Upper lobe of left lung (tissue), 6 donors: ENCODE results near the gene ARID1B. TPM values are rescaled to one million over a fixed set of nuclear protein-coding genes. Genes with fewer than 3 reads are reported as not detected.

Source experiments
- ATAC-seq, 2 donors: fragments of 200-7000 bp; cut with Tn5 transposase; one replicate each; pipeline ENCODE4 v1.9.1; 2022; ENCODE audit warnings: mild to moderate bottlenecking in 2 of 2, moderate library complexity in 2 of 2; ENCODE audit not compliant: low FRiP score in 2 of 2
- DNase-seq, 2 donors: peaks; one replicate each; pipeline ENCODE4 v3.0.0-alpha.2; 2019 to 2020
- H3K27ac ChIP-seq, 4 donors: fragments of 200-600 bp; sonication (generic); one replicate each; pipeline ENCODE4 v1.5.1; 2016 to 2019
- H3K27me3 ChIP-seq, 4 donors: fragments of 200-600 bp; sonication (generic); one replicate each; pipeline ENCODE4 v1.5.1; 2017 to 2019
- H3K36me3 ChIP-seq, 4 donors: fragments of 200-600 bp; sonication (generic); one replicate each; pipeline ENCODE4 v1.5.1; 2016 to 2019
- H3K4me1 ChIP-seq, 4 donors: fragments of 200-600 bp; sonication (generic); one replicate each; pipeline ENCODE4 v1.5.1; 2018 to 2019
- H3K4me3 ChIP-seq, 4 donors: fragments of 200-600 bp; sonication (generic); one replicate each; pipeline ENCODE4 v1.5.1; 2017 to 2019; ENCODE audit warnings: mild to moderate bottlenecking in 2 of 4, moderate library complexity in 1 of 4
- H3K9me3 ChIP-seq, 4 donors: fragments of 200-600 bp; sonication (generic); one replicate each; pipeline ENCODE4 v1.5.1; 2018 to 2019
- EP300 ChIP-seq, 4 donors: sonication (generic); formaldehyde crosslinking; IDR thresholded peaks; one replicate each; pipeline ENCODE4 v1.5.1; 2017; ENCODE audit warnings: antibody characterized with exemption in 4 of 4, control low read depth in 2 of 4
- POLR2A ChIP-seq, 4 donors: fragments of 450-650 bp; IDR thresholded peaks; one replicate each; pipeline ENCODE4 v1.5.1; 2016 to 2017; ENCODE audit warnings: antibody characterized with exemption in 4 of 4, mild to moderate bottlenecking in 2 of 4
- POLR2AphosphoS5 ChIP-seq, 2 donors: sonication (generic); formaldehyde crosslinking; IDR thresholded peaks; one replicate each; pipeline ENCODE4 v1.5.1; 2017; ENCODE audit warnings: antibody characterized with exemption in 2 of 2
- WGBS, 2 donors: methylation state at CpG; one replicate each; pipeline ENCODE4 v1.1.5; 2017 to 2018; 5-methylcytosine and 5-hydroxymethylcytosine counted together
- total RNA-seq, 6 donors: library from RNA; depleted of rRNA in 4 of 6; stranded (reverse); fragments of >200 nt in 4 of 6; gene quantifications; one replicate each; pipeline versions ENCODE4 v1.1.0 to v1.2.1, GENCODE V29; 2016 to 2021
- TF ChIP-seq, protein P1 (sequence below), 6 experiments: fragments of 450-650 bp in 4 of 6; fragments of 200-600 bp in 2 of 6; sonication (generic) in 2 of 6; IDR thresholded peaks; one replicate each; pipeline ENCODE4 v1.5.1; 2016 to 2019; ENCODE audit warnings: antibody characterized with exemption in 6 of 6
- donor health status: DM: no; HTN: no; CAD: no; lungs with moderate emphysema.
- donor health status: DM: no; HTN: yes; CAD: no; lungs with severe emphysema.

Gene ARID1B
- total RNA-seq, 6 donors from 2014 or later = 66.4 to 168 (median 109) TPM

DNA sequence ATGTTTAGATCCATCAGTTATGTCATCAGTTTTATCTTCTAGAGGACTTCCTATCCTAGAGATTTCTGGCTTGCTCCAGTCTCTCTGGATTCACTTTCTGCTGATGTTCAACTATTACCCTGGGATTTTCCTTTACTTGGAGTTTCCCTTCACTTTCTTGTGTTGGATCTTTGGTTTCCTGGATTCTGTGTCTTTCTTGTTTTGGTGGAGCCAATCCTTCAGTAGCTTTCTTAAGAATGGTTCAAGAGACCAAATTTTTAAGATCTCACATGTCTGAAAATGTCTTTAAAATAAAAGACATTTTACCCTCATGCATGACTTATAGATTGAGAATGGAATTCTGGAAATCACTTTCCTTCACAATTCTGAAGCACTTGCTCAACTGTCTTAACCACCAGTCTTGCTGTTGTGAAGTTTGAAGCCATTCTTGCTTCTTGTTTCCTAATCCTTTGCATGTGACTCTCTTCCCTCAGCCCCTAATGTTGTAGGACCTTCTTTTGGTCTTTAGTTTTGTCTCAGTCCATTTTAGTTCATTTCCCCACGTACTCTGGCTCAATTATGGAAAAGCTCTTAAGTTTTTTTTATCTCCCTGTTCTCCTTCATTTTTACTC is 87.9 kb downstream of the ARID1B start:
- Histone ChIP-seq H3K36me3 (no peaks in the 10 kb centered on the region), H3K27me3 (no peaks in the 10 kb centered on the region), H3K9me3 (no peaks in the 10 kb centered on the region), H3K4me3 (no peak overlapping the region), H3K27ac (no peak overlapping the region), H3K4me1 (peaks cover 17 to 36% (median 25%) of the 10 kb centered on the region in 4 donors)
- ATAC-seq = peak in 1 of 2 donors; percentile 40
- no peak for DNase-seq
- TF ChIP-seq, protein P1, sequence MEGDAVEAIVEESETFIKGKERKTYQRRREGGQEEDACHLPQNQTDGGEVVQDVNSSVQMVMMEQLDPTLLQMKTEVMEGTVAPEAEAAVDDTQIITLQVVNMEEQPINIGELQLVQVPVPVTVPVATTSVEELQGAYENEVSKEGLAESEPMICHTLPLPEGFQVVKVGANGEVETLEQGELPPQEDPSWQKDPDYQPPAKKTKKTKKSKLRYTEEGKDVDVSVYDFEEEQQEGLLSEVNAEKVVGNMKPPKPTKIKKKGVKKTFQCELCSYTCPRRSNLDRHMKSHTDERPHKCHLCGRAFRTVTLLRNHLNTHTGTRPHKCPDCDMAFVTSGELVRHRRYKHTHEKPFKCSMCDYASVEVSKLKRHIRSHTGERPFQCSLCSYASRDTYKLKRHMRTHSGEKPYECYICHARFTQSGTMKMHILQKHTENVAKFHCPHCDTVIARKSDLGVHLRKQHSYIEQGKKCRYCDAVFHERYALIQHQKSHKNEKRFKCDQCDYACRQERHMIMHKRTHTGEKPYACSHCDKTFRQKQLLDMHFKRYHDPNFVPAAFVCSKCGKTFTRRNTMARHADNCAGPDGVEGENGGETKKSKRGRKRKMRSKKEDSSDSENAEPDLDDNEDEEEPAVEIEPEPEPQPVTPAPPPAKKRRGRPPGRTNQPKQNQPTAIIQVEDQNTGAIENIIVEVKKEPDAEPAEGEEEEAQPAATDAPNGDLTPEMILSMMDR (IDR thresholded peaks at IDR 0.05) = no peak
- TF ChIP-seq POLR2AphosphoS5 (IDR thresholded peaks at IDR 0.05) (no peak), POLR2A (IDR thresholded peaks at IDR 0.05) (no peak), EP300 (IDR thresholded peaks at IDR 0.05) (no peak)
- 60 to 67% methylated on average over 1 of the region's 1 CpG for WGBS, 2 donors

DNA sequence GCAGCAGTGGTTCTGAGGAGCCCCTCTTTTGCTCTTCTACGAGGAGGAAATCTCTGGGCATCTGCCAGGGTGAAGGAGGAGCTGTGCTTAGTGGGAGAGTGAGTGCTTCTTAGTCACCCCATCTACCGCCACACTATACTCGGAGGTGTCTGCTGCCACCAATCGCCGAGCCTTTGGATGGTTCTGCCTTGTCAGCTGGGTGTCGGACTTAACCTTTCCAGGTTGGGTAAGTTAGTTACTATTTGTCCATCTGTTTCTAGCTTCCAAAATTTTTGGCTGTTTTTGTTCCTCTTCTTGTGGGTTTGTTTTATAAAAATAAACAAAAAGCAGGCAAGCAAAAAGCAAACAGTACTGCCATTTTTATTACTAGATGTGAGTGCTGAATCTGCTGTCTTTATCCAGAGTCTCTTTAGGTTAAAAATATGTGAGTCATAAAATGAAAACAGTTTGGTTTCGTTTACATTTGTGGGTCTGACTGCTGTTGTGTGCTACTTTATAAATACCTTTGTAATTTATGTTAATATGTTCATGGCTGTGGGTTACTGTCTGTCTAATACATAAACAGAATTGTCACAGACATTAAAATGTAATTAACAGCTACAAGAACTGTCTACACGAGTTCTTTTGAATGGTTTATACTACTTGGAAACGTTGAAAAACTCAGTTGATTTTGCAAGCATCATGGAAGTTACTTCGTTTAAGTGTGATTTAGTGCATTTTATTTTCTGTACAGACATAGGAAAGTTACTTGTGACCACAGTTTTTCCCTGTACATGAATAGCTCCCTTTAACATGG is 89.2 kb downstream of the ARID1B start:
- peak in 1 of 2 donors; percentile 58 for ATAC-seq
- H3K9me3 ChIP-seq = no peaks in the 10 kb centered on the region
- DNase-seq = peak in 1 of 2 donors; percentile 40
- peaks cover 23 to 39% (median 31%) of the 10 kb centered on the region in 4 donors for H3K4me1 ChIP-seq
- 55 to 62% methylated on average over 10 of the region's 10 CpGs for WGBS, 2 donors
- TF ChIP-seq EP300 (IDR thresholded peaks at IDR 0.05) = no peak
- TF ChIP-seq POLR2A (IDR thresholded peaks at IDR 0.05) = no peak
- TF ChIP-seq, protein P1 (IDR thresholded peaks at IDR 0.05) = no peak
- no peak for TF ChIP-seq POLR2AphosphoS5 (IDR thresholded peaks at IDR 0.05)
- peak overlapping the region in 3 of 4 donors; percentile 5 to 38 (median 19) for H3K27ac ChIP-seq
- no peaks in the 10 kb centered on the region for H3K36me3 ChIP-seq
- H3K27me3 ChIP-seq = no peaks in the 10 kb centered on the region
- no peak overlapping the region for H3K4me3 ChIP-seq

DNA sequence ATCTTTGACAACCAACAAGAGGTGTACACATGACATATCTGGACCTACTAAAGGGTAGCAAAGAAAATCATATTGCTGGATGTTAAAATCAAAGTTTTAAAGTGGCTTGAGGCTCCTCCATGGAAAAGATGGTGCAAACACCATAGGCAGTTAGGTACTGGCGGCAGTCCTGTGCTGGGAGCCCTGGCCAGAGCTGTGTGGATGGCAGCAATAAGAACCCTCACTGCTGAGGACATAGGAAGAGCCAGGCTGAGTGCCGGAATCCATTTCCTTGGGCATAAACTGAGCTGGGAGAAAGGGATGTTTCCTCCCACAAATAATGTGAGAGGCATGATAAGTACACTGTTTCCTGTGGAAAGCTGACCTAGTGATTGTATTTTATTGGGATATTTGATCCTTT is 89.9 kb downstream of the ARID1B start:
- no peaks in the 10 kb centered on the region for H3K27me3 ChIP-seq
- H3K9me3 ChIP-seq = no peaks in the 10 kb centered on the region
- peak overlapping the region in 1 of 4 donors; percentile 19 for H3K27ac ChIP-seq
- 65 to 91% methylated on average over 2 of the region's 2 CpGs for WGBS, 2 donors
- TF ChIP-seq, protein P1 (IDR thresholded peaks at IDR 0.05) = no peak
- TF ChIP-seq POLR2A (IDR thresholded peaks at IDR 0.05) = no peak
- TF ChIP-seq EP300 (IDR thresholded peaks at IDR 0.05) = no peak
- TF ChIP-seq POLR2AphosphoS5 (IDR thresholded peaks at IDR 0.05) = no peak
- no peak overlapping the region for H3K4me3 ChIP-seq
- peaks cover 26 to 41% (median 33%) of the 10 kb centered on the region in 4 donors for H3K4me1 ChIP-seq
- H3K36me3 ChIP-seq = no peaks in the 10 kb centered on the region
- DNase-seq = no peak
- no peak for ATAC-seq

DNA sequence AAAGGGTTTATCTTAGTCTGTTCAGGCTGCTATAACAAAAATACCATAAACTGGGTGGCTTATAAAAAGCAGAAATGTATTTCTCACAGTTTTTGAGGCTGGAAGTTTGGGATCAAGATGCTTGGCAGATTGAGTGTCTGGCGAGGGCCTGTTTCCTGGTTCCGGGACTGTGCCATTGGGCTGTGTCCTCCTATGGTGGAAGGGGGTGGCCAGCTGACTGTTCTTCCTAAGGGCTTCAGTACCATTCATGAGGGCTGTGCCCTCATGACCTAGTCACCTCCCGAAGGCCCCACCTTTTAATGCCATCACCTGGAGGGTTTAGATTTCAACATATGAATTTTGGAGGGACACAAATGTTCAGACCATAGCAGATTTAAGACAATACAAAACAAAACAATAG is 91.2 kb downstream of the ARID1B start:
- no peak overlapping the region for H3K27ac ChIP-seq
- no peak for ATAC-seq
- TF ChIP-seq EP300 (IDR thresholded peaks at IDR 0.05) (no peak), POLR2AphosphoS5 (IDR thresholded peaks at IDR 0.05) (no peak), POLR2A (IDR thresholded peaks at IDR 0.05) (no peak)
- TF ChIP-seq, protein P1 (IDR thresholded peaks at IDR 0.05) = no peak
- no peaks in the 10 kb centered on the region for H3K36me3 ChIP-seq
- 77 to 85% methylated on average over 3 of the region's 3 CpGs for WGBS, 2 donors
- peaks cover 26 to 41% (median 33%) of the 10 kb centered on the region in 4 donors for H3K4me1 ChIP-seq
- no peaks in the 10 kb centered on the region for H3K9me3 ChIP-seq
- H3K27me3 ChIP-seq = no peaks in the 10 kb centered on the region
- no peak for DNase-seq
- H3K4me3 ChIP-seq = no peak overlapping the region
